NCI-H187 treated with DMSO at 0.1 percent for 48 hours (cell line): ENCODE measurements around the gene MMGT1.
"Not testable (repeated sequence)": the region's sequence is repeated elsewhere in the genome, so short reads cannot be mapped to it uniquely, and the experiment has no call there.

Experiments used
- DNase-seq: peaks from one replicate; lab custom pipeline; 2025; lab: John Stamatoyannopoulos, UW

The MMGT1 gene

GRCh38 chrX:135923353-135923752 is 50.4 kb downstream of the MMGT1 start:
- no peak for DNase-seq

DNA sequence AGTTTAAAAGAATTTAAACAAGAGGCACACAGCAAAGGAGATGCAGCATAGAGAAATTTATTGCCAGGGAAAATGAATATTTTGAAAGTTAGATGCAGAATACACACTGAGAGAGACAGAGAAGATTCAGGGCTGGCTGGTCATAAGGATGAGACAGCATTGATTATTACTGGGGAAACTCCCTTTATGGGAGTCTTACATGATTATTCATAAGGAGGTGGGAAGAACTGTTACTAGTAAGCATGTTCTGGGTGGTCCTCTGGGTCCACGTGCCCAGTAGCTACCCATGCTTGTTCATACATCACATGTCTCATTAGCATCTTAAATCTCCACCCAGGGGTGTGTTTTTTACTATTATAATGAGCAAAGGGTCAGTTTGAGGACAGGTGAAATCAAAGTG is 53.3 kb downstream of the MMGT1 start:
- DNase-seq: not testable (repeated sequence)

GRCh38 chrX:135914404-135914803 is 59.4 kb downstream of the MMGT1 start:
- DNase-seq: no peak
